NK-92 treated with Interleukin-12 subunit alpha and Interleukin-12 subunit beta, amount 100 ng/mL, for 24 hours (cell line): ENCODE data around the gene PPP2R2B.
"Not testable (repeated sequence)": the region's sequence is repeated elsewhere in the genome, so short reads cannot be mapped to it uniquely, and the experiment has no call there.

Source experiments
- DNase-seq: peaks from one replicate; lab custom pipeline; 2025; lab: John Stamatoyannopoulos, UW

The PPP2R2B gene

DNA sequence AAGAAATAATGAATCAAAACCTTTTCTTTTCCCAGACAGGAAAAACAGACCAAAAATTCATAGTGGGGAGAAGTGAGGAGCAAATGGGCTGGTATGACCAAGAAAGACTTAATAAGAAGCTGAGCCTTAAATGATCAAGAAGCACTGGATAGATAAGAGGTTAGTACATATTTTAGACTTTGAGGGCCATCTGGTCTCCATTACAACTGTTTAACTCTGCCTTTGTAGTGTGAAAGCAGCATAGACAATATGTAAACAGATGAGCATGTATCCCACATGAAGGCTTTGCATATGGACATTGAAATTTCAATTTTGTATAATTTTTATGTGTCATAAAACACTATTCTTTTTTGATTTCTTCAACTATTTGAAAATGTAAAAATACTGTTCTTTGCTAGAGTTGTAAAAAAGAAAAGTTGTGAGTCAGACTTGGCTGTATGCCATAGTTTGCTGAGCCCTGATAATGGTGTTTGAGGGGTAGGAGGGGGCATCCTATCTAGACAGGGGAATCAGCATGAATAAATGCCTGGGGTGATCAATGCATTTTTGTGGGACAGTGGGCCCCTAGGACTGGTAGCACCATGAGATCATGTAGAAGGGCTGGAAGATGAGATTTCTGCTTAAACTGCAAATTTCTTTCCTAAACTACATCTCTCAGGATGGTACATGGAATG lies 270.8 kb downstream of the PPP2R2B start:
- DNase-seq = no peak

- DNase-seq = no peak
Observed at GRCh38 chr5:146606893-146607292, 271.7 kb downstream of the PPP2R2B start.

GRCh38 chr5:146600376-146600775 lies 278.2 kb downstream of the PPP2R2B start:
- no peak for DNase-seq

GRCh38 chr5:146599261-146599660 lies 279.3 kb downstream of the PPP2R2B start:
- DNase-seq = no peak

GRCh38 chr5:146595088-146595487 lies 283.5 kb downstream of the PPP2R2B start:
- no peak for DNase-seq

GRCh38 chr5:146592352-146592751 lies 286.2 kb downstream of the PPP2R2B start:
- no peak for DNase-seq

- DNase-seq = no peak
Observed at GRCh38 chr5:146589028-146589345, 289.6 kb downstream of the PPP2R2B start.

GRCh38 chr5:146588331-146589027 lies 290.1 kb downstream of the PPP2R2B start:
- DNase-seq = no peak

DNA sequence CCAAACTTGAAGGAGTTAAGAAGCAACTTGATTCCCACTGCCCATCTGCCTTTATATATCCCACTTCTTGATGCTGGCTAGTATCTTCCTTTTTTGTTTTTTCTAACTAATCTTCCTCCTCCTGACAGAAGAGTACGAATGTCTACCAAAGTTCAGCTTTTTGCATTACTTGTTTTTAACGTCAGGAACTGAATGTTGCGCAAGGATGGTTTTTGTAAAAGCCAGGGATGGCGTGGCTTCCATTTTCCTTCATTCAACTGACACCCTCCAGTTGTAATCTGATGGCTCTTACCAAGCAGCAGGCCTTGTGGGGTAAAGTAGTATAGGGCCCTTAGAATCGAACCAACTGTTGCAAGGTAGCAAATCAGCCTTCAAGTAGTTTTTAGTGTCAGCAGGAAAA lies 291.8 kb downstream of the PPP2R2B start:
- no peak for DNase-seq

- no peak for DNase-seq
Observed at GRCh38 chr5:146584750-146585149, 293.8 kb downstream of the PPP2R2B start.

DNA sequence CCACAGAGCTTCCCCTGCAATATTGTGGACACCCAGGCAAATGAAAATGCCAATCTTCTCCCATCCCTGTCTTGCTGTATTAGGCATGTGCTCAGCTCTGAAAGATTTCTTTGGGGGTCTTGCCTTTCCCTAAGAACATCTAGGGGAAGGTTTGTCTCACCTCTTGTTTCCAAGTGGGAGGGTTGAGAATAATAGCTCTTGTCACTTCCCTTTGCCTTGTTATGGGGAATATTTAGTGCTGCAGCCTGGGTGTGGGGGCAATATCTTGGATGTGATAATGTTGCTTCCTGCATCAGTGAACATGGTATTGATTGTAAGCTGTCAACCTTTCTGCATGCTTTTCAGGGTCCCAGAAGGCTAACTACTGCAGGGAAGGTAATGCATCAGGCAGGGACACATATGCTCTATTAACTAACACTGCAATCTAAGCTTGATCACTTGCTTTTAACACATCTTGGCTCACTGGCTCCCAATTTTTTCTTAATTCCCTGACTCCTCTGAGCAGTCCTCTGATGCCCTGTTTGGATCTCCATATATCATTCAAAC lies 296.4 kb downstream of the PPP2R2B start:
- no peak for DNase-seq

GRCh38 chr5:146580237-146580636 lies 298.3 kb downstream of the PPP2R2B start:
- DNase-seq = no peak

DNA sequence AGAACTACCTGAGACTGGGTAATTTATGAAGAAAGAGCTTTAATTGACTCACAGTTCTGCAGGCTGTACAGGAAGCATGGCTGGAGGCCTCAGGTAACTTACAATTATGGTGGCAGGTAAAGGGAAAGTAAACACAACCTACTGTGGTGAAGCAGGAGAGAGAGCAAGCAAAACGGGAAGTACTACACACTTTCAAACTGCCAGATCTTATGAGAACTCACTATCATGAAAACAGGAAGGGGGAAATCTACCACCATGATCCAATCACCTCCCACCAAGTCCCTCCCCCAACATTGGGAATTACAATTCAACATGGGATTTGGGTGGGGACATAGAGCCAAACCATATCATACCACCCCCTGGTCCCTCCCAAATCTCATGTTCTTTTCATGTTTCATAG lies 303.8 kb downstream of the PPP2R2B start:
- DNase-seq = no peak

GRCh38 chr5:146568161-146568560 lies 310.4 kb downstream of the PPP2R2B start:
- no peak for DNase-seq

DNA sequence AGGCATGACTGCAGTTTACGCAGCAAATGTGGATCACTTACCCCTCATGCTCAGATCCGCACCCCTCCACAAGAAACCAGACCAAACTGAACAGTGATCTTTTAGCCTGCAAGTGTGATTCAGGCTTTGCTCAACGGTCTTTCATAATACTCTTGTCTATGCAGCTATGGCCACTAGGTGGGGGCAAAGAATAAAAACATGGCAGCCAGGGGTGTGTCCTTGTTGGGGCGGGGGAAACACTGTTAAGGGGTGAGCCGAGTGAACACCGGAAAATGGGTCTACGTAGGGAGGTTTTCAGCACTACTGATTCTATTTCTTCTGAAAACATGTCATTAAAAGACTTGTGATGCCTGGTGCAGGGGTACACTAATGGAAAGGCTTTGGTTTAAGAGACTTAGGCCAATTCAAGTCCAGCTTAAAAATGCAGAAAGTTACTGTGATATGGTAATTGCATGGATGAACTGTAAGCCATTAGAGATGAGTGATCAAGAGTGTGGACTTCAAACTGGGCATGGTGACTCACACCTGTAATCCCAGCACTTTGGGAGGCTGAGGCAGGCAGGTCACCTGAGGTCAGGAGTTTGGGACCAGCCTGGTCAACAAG lies 312.7 kb downstream of the PPP2R2B start:
- DNase-seq = peak; percentile 29

- no peak for DNase-seq
Observed at GRCh38 chr5:146564007-146564762, 314.4 kb downstream of the PPP2R2B start.

- DNase-seq = no peak
Observed at GRCh38 chr5:146562461-146562860, 316.1 kb downstream of the PPP2R2B start.

- DNase-seq = no peak
Observed at GRCh38 chr5:146561711-146562110, 316.8 kb downstream of the PPP2R2B start.

DNA sequence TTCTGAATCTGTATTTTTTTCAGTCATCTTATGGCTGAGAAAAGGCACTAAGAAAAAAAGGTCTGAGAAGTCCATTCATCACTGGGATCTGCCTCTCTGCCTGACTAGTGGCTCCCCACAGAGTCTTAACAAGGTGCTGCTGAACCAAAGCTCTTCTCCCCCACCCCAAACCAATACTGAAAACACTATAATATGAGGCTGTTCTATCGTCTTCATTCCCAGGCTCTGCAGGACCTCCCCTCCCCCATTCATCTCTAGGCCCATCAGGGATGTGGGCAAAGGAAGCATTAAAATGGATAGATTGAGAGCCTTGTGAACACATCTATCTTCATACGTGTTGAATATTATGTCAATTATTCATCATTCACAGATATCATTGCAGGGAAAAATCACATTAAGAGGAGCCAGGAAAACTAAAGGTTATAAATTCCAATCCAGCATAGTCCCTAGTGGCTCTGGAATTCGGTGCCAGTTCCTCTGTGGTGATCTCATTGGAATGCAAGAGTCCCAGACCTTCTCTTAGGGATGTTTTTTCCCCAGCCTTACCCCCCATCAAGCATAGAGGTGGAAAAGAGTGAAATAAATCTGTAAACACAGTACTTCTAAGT lies 318.2 kb downstream of the PPP2R2B start:
- DNase-seq = no peak

GRCh38 chr5:146556884-146557283 lies 321.7 kb downstream of the PPP2R2B start:
- not testable (repeated sequence) for DNase-seq

DNA sequence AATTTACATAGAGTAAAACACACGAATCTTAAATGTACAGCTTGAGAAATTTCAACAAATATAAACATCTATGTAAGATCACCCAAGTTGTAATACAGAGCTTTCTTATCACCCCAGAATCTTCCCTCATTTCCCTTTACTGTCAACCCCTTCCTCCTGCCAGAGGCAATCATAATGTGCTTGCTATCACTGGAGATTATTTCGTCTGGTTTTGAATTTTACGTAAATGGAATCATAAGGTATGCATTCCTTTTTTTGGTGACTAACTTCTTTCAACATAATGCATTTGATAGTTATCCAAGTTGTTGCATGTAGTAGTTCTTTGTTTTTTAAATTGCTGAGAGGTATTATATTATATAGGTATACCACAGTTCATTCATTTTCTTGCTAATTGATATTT lies 325.1 kb downstream of the PPP2R2B start:
- no peak for DNase-seq

GRCh38 chr5:146549615-146550014 lies 328.9 kb downstream of the PPP2R2B start:
- no peak for DNase-seq
